SU-DHL-6 (cell line): ENCODE data around the gene FAM83G.

Experiments used
- EZH2phosphoT487 ChIP-seq: fragments of 200-600 bp; sonication (generic), shearing (Covaris generic); conservative IDR thresholded peaks from 2 replicates; pipeline ENCODE4 v1.6.1; 2018; ENCODE audit warnings: mild to moderate bottlenecking, antibody characterized with exemption, low read length, moderate library complexity, mixed read lengths
- TF ChIP-seq, protein P1 (sequence below): fragments of 200-600 bp; sonication (generic); IDR thresholded peaks from one replicate; pipeline ENCODE4 v1.5.1; 2017; ENCODE audit warnings: antibody characterized with exemption, mild to moderate bottlenecking, low read length, moderate library complexity; ENCODE audit not compliant: insufficient read depth, poor library complexity, severe bottlenecking

DNA sequence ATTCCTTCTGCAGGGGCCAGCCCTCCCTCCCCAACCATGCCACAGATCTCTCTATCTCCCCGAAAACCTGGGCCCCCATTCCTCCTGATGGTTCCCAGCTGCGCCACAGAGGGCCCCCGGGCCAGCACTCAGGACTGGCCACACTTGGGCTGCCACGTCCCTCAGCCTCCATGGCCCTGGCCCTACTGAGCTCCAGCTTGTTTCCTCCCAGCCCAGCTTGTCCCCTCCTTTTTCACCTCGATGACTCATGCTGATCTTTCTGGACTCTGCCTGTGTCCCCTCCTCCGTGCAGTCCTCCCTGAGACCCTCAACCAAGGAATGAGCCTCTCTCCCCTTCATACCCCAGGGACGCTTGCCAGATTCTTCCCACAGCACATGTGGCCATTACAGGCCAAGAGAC is 10.9 kb upstream of the FAM83G start:
- TF ChIP-seq, protein P1, sequence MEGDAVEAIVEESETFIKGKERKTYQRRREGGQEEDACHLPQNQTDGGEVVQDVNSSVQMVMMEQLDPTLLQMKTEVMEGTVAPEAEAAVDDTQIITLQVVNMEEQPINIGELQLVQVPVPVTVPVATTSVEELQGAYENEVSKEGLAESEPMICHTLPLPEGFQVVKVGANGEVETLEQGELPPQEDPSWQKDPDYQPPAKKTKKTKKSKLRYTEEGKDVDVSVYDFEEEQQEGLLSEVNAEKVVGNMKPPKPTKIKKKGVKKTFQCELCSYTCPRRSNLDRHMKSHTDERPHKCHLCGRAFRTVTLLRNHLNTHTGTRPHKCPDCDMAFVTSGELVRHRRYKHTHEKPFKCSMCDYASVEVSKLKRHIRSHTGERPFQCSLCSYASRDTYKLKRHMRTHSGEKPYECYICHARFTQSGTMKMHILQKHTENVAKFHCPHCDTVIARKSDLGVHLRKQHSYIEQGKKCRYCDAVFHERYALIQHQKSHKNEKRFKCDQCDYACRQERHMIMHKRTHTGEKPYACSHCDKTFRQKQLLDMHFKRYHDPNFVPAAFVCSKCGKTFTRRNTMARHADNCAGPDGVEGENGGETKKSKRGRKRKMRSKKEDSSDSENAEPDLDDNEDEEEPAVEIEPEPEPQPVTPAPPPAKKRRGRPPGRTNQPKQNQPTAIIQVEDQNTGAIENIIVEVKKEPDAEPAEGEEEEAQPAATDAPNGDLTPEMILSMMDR, result no peak
- no peak for TF ChIP-seq EZH2phosphoT487
